Large intestine (tissue), 3 donors: ENCODE results near the gene CFAP74. TPM values are rescaled to one million over a fixed set of nuclear protein-coding genes. Genes with fewer than 3 reads are reported as not detected.

Experiments
- DNase-seq, 2 donors: peaks; one replicate each; pipeline versions ENCODE4 v3.0.0 to v3.0.0-alpha.2; 2013
- H3K27ac ChIP-seq: one replicate; pipeline ENCODE4 v1.5.1; 2013; ENCODE audit warnings: low read length
- H3K27me3 ChIP-seq: 2 replicates; pipeline ENCODE4 v1.6.1; 2013; ENCODE audit warnings: low read length; ENCODE audit not compliant: control insufficient read depth, insufficient read depth
- H3K36me3 ChIP-seq: 2 replicates; pipeline ENCODE4 v1.6.1; 2013; ENCODE audit warnings: low read length; ENCODE audit not compliant: control insufficient read depth, insufficient read depth
- H3K4me1 ChIP-seq: one replicate; pipeline ENCODE4 v1.6.1; 2013; ENCODE audit warnings: low read length; ENCODE audit not compliant: control insufficient read depth, insufficient read depth
- H3K4me3 ChIP-seq: one replicate; pipeline ENCODE4 v1.5.1; 2013; ENCODE audit warnings: low read length
- H3K9me3 ChIP-seq: one replicate; pipeline ENCODE4 v1.6.1; 2013; ENCODE audit warnings: mild to moderate bottlenecking, low read depth, low read length, moderate library complexity; ENCODE audit not compliant: control insufficient read depth
- WGBS: methylation state at CpG from one replicate; pipeline ENCODE4 v1.1.5; 2013; ENCODE audit warnings: low lambda C conversion rate; ENCODE audit not compliant: insufficient coverage; 5-methylcytosine and 5-hydroxymethylcytosine counted together
- polyA plus RNA-seq: library from polyadenylated mRNA; unstranded; fragments of 120-200 nt; gene quantifications from one replicate; pipeline ENCODE4 v1.2.1, GENCODE V29; 2013

The CFAP74 gene
- polyA plus RNA-seq, 1 donor: 1.4 TPM

DNA sequence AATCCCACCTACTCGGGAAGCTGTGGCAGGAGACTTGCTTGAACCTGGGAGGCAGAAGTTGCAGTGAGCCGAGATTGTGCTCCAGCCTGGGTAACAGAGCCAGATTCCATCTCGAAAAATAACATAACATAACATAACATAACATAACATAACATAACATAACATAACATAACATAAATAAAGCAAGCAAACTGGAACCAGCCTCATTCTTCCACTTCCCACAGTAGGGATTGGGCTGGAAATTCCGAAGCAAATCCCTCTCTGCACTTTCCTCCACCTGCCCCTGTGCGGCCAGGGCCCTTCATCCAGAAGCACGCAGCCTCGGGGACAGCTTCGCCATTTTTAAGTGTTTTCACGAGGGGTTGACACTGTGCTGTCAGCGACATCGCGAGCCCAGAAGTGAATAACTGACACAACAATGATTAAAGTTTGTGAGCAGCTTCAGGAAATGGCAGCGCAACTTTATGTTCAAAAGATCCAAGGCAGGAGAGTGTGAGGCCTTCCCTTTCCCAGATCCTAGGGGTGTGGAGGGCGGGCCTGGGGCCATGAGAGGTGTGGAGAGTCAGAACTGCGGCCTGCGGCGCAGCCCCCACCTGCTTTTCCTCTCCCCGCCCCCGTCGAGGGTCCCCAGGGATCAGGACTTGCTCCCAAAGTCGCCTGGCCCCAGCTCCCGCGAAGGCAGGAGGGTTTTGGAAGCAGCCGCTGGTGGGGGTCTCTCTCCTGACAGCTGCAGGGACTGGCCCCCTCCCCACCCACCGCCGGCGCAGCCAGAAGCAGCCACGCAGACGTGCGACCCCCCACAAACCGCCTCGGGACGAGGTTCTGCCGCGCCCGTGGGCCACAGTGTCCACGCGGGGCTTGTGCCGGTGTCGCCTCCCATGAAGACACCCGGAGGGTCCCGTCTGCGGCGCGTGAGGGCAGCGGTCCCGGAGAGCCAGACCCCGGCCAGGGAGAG is 14.9 kb upstream of the CFAP74 start:
- Histone ChIP-seq H3K27me3 (peaks cover 75% of the 10 kb centered on the region), H3K27ac (no peak overlapping the region), H3K4me1 (peaks cover 10% of the 10 kb centered on the region), H3K9me3 (peaks cover 12% of the 10 kb centered on the region), H3K4me3 (no peak overlapping the region), H3K36me3 (no peaks in the 10 kb centered on the region)
- WGBS: no CpG with 5 or more reads among the region's 48 CpGs
- no peak for DNase-seq

DNA sequence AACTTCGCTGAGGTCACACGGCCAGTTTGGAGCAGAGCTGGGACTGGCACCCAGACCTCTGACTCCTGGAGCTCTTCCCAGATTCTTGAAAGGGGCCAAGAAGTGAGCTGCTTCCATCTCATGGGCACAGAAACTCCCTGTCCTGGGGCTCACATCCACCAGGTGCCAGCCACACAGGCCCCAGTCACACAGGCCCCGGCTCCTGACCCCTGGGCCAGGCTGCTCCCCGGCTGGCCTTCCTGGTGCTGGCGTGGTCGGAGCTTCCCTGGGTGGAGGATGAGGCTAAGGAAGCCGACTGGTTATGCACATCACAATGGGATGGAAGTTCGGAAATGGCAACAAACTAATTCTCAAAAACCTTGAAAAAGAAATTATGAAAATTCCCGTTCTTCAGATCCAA is 12.5 kb upstream of the CFAP74 start:
- H3K27me3 ChIP-seq: peaks cover 69% of the 10 kb centered on the region
- no peak for DNase-seq
- WGBS: 80% methylated on average over 1 of the region's 9 CpGs

DNA sequence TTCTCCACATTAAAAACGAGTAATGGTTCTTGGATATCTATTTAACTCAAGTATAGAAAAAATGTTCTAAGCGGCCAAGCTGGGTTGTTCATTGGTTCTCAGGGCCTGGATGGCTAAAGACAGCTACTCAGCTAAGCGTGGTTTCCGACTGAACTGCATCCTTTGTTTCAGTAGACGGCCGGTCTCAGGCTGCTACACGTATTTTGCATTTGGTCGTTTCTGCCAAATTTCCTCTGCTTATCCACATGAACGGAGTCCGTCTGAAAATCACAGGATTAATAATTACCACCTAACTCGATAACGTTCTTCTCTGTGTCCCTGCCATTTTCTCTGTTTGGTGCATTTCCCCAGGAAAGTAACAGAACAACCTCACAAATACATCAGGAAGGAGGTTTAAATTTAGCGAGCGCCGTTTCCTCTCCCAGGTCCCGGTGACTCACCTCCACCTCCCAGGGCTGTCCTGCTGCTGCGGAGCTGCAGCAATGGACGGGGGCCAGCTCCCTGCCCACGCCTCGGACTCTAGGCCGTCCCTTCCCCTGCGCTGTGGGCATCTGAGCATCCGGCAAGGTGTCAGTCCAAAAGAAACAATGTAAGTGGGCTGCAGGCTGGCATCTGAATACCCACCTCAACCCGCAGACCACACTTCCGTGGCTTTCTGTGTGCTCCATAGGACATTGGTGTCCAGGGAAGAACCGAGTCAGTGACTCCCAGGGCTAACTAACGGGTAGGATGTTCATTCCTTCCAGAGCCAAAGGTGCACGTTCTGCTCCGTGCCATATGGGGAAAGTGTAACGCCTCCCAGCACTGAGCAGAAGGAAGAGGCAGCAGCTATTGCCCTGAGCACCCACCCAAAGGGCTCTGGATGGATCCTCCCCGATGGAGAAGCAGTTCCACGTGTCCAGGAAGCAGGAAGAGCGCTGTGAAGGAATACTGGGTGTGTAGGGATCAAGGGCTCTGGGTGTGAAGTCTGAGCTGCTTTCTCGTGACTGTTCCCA is 11.5 kb upstream of the CFAP74 start:
- H3K36me3 ChIP-seq: no peaks in the 10 kb centered on the region
- peaks cover 61% of the 10 kb centered on the region for H3K27me3 ChIP-seq
- no peak overlapping the region for H3K27ac ChIP-seq
- no peak overlapping the region for H3K4me3 ChIP-seq
- H3K9me3 ChIP-seq: peaks cover 7% of the 10 kb centered on the region
- H3K4me1 ChIP-seq: peaks cover 4% of the 10 kb centered on the region
- no peak for DNase-seq
- 55% methylated on average over 8 of the region's 34 CpGs for WGBS

More for the DNA sequence above, 12.5 kb upstream of the CFAP74 start:
- H3K4me3 ChIP-seq: no peak overlapping the region
- peaks cover 8% of the 10 kb centered on the region for H3K9me3 ChIP-seq
- no peaks in the 10 kb centered on the region for H3K36me3 ChIP-seq
- H3K27ac ChIP-seq: no peak overlapping the region
- H3K4me1 ChIP-seq: peaks cover 4% of the 10 kb centered on the region

DNA sequence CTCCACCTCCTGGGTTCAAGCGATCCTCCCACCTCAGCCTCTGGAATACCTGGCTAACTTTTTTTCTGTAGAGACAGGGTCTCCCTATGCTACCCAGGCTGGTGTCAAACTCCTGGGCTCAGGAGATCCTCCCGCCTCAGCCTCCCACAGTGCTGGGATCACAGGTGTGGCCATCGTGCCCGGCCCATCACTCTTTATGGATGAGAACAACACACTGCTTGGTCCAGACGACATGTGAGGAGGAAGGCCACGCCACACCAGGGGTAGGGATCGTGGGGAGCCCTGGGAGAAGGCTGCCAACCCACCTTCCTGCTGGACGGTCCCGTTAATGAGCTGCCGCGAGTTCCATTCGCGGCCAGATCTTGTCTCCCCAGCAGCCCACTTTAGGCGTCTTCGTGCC is 10.6 kb upstream of the CFAP74 start:
- Histone ChIP-seq H3K36me3 (no peaks in the 10 kb centered on the region), H3K4me3 (no peak overlapping the region), H3K27ac (no peak overlapping the region), H3K9me3 (peaks cover 3% of the 10 kb centered on the region), H3K27me3 (peaks cover 57% of the 10 kb centered on the region), H3K4me1 (no peaks in the 10 kb centered on the region)
- 67% methylated on average over 7 of the region's 15 CpGs for WGBS
- no peak for DNase-seq

DNA sequence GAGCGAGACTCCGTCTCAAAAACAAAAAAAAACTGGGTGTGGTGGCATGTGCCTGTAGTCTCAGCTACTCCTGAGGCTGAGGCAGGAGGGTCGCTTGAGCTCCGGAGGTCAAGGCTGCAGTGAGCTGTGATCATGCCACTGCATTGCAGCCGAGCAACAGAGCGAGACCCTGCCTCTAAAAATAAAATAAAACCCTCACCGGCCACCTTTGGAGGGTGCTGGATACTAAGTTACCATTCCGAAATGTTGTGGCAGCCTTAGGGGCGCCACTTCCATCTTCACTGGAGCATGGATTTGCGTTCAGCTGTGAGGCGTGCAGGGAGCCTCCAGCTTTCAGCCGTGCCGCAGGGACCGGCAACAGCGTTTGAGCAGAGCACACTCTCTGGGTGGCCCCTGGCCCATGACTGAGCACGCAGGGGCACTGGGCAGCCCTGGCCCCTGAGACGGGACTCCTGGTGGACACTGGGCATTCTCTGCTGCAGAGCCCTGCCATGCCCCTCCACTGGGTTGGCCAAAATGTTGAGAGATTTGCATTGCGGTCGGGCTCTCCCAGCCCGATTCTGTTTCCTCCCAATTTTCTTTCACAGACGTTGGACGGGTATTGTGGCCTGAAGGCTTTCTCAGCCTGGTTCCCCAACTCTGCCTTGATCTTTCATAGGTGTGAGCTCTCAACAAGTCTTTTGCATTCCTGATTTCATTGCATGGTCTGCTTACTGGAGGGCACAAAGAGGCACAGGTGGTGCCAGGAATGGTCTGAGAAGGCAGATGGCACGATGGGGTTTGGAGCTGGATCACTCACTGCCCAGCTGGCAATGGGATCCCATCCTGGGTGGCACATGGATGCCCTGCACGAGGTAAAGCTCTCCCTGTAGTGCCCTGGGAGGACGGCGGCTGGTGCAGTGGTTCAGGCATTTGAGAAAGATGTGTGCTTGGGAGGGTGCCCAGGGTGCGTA is 5.8 kb upstream of the CFAP74 start:
- Histone ChIP-seq H3K4me1 (no peaks in the 10 kb centered on the region), H3K4me3 (no peak overlapping the region), H3K27ac (no peak overlapping the region), H3K36me3 (no peaks in the 10 kb centered on the region), H3K27me3 (peaks cover 36% of the 10 kb centered on the region), H3K9me3 (no peaks in the 10 kb centered on the region)
- DNase-seq: no peak
- 80% methylated on average over 1 of the region's 27 CpGs for WGBS

DNA sequence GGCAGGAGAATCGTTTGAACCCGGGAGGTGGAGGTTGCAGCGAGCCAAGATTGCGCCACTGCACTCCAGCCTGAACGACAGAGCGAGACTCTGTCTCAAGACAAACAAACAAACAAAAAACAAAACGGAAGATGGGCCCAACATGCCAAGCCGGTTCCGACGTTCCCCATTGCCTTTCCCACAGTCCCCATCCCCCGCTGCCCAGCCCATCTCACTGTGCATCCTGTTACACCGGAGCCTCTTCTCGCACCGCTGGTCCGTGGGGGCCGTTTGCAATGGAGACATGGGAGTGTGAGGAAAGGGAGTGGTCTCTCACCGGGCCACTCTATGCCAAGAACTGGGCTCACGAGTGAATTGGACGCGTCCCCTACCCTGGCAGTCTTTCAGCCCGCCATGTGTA is 1.3 kb upstream of the CFAP74 start:
- Histone ChIP-seq H3K27me3 (peaks cover 35% of the 10 kb centered on the region), H3K36me3 (no peaks in the 10 kb centered on the region)

DNA sequence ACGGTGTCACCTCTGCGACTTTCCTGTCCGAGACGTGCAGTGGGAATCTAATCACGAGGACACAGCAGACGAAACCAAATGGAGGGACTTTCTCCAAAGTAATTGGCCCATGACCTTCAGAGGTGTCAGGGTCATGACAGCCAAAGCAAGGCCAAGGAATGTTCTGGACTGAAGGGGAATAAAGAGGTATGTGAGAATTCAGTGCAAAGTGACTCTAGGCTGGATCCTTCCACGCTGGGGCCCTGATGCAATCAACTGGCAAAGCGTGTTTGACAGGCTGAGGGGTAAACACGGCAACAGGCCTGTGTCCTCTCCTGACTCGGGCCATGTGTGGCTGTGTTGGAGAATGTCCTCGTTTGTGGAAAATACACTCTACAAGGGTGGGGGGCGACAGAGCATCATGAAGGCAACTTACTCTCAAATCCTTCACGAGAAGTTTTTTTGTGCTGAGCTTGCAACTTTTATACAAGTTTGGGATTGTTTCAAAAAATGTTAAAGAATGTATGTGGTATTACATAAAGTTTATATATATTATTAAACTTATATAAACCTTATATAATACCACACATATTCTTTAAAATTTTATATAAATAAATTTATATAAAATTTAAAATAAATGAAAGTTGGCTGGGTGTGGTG is 1.7 kb downstream of the CFAP74 start:
- DNase-seq: no peak
- Histone ChIP-seq H3K27ac (no peak overlapping the region), H3K27me3 (peaks cover 30% of the 10 kb centered on the region), H3K4me3 (no peak overlapping the region), H3K36me3 (no peaks in the 10 kb centered on the region), H3K9me3 (peaks cover 3% of the 10 kb centered on the region), H3K4me1 (peaks cover 3% of the 10 kb centered on the region)
- 100% methylated on average over 1 of the region's 13 CpGs for WGBS

More for the DNA sequence above, 1.3 kb upstream of the CFAP74 start:
- H3K27ac ChIP-seq: no peak overlapping the region
- H3K4me1 ChIP-seq: peaks cover 3% of the 10 kb centered on the region
- no peak overlapping the region for H3K4me3 ChIP-seq
- peaks cover 3% of the 10 kb centered on the region for H3K9me3 ChIP-seq
- DNase-seq: no peak
- WGBS: 47% methylated on average over 3 of the region's 21 CpGs

DNA sequence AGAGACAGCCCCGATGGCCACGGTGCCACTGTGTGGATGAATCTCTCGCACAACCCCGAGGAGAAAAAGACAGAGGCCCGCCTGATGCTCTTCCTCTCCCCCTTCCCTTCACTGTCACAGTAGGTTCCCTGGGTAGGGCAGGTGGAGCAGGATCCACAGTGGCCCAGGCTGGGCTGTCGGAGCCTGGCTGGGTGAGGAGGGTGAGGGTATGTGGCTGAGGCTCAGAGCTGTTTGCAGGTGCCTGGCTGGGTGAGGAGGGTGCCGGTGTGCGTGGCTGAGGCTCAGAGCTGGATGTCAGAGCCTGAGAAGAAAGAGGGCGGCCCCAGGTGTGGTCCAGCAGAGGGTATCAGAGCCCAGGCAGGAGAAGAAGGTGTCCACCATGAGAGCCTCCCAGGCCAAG is 2.7 kb downstream of the CFAP74 start:
- DNase-seq: no peak
- Histone ChIP-seq H3K27ac (no peak overlapping the region), H3K9me3 (peaks cover 3% of the 10 kb centered on the region), H3K27me3 (peaks cover 26% of the 10 kb centered on the region), H3K4me3 (no peak overlapping the region), H3K36me3 (no peaks in the 10 kb centered on the region), H3K4me1 (peaks cover 3% of the 10 kb centered on the region)
- WGBS: no CpG with 5 or more reads among the region's 9 CpGs

DNA sequence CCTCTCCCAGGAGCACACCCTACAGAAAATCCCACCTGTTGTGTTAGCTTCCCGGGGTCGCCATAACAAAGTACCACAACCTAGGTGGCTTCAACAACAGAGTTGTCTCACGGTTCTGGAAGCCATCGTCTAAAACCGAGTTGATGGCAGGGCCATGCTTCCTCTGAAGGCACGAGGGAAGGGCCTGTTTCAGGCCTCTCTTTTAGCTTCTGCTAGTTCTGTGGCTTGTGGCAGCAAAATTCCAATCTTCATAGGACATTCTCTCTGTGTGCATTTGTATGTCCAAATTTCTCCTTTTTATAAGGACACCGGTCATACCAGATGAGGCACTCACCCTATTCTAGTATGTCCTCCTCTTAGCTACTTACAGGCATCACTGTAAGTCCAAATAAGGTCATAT is 3.2 kb downstream of the CFAP74 start:
- peaks cover 25% of the 10 kb centered on the region for H3K27me3 ChIP-seq
- WGBS: no CpG with 5 or more reads among the region's 7 CpGs

More for the DNA sequence above, 3.2 kb downstream of the CFAP74 start:
- Histone ChIP-seq H3K4me1 (peaks cover 3% of the 10 kb centered on the region), H3K4me3 (no peak overlapping the region), H3K27ac (no peak overlapping the region), H3K36me3 (no peaks in the 10 kb centered on the region), H3K9me3 (peaks cover 3% of the 10 kb centered on the region)
- no peak for DNase-seq
